Measurements from ENCODE around the gene IRF2BP2.

DNA sequence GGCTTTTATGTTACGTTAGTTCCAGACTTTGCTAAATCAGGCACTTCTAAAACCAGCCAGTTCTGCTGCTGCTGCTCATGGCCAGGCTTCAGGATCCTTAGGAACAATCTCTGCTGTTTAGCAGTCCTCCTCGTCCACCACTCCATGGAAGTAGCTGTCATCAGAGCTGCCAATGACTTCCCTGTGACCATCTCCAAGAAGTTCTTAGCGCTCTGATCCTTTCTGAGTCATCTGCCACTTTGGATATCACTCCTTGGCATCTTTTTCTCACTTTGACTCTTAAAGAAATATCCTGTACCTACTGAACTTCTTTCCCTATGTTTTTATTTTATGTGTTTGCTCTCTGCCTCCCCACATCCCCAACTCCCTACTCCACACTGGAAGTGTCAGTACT, 14.7 kb upstream of the IRF2BP2 start:
- TF ChIP-seq, protein P1, sequence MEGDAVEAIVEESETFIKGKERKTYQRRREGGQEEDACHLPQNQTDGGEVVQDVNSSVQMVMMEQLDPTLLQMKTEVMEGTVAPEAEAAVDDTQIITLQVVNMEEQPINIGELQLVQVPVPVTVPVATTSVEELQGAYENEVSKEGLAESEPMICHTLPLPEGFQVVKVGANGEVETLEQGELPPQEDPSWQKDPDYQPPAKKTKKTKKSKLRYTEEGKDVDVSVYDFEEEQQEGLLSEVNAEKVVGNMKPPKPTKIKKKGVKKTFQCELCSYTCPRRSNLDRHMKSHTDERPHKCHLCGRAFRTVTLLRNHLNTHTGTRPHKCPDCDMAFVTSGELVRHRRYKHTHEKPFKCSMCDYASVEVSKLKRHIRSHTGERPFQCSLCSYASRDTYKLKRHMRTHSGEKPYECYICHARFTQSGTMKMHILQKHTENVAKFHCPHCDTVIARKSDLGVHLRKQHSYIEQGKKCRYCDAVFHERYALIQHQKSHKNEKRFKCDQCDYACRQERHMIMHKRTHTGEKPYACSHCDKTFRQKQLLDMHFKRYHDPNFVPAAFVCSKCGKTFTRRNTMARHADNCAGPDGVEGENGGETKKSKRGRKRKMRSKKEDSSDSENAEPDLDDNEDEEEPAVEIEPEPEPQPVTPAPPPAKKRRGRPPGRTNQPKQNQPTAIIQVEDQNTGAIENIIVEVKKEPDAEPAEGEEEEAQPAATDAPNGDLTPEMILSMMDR (IDR thresholded peaks at IDR 0.05), result no peak
- TF ChIP-seq POLR2A (IDR thresholded peaks at IDR 0.05), result no peak

Measured in lower leg skin (tissue), 3 donors.